IMR-90 (cell line): ENCODE measurements around the gene VCL. TPM values are rescaled to one million over a fixed set of nuclear protein-coding genes. Genes with fewer than 3 reads are reported as not detected.

ENCODE experiments used
- ATAC-seq: fragments of 200-7000 bp; cut with Tn5 transposase; 2 replicates; pipeline ENCODE4 v1.9.1; 2020; ENCODE audit warnings: low read depth, mild to moderate bottlenecking, moderate library complexity
- BruUV-seq: library from RNA; stranded (reverse); fragments of 400-500 nt; replicated peaks from 2 replicates; lab custom pipeline; 2021; lab: Mats Ljungman, UMichigan
- CTCF ChIA-PET: fragments of 300-600 bp; formaldehyde crosslinking; extraction: SDS; loops from one replicate; lab custom pipeline; 2021; ENCODE audit warnings: antibody characterized with exemption; lab: Yijun Ruan, JAX
- POLR2A ChIA-PET: fragments of 300-600 bp; sonication (Branson Sonifier 250); formaldehyde crosslinking; loops from one replicate; lab custom pipeline; 2022; ENCODE audit warnings: antibody characterized with exemption; ENCODE audit not compliant: unreplicated experiment; lab: Charles Lee
- DNase-seq: peaks from one replicate; pipeline ENCODE4 v3.0.0; 2013
- H2AFZ ChIP-seq: replicated peaks from 2 replicates; pipeline ENCODE3; 2013; ENCODE audit warnings: low read length, mild to moderate bottlenecking; ENCODE audit not compliant: poor library complexity
- H2AK5ac ChIP-seq: 2 replicates; pipeline ENCODE4 v1.6.1; 2013; ENCODE audit warnings: low read depth, low read length, inconsistent platforms
- H2AK9ac ChIP-seq: replicated peaks from 2 replicates; pipeline ENCODE3; 2013; ENCODE audit warnings: mild to moderate bottlenecking, low read depth, low read length, moderate library complexity; ENCODE audit not compliant: poor library complexity
- H2BK120ac ChIP-seq: 2 replicates; pipeline ENCODE4 v1.6.1; 2013; ENCODE audit warnings: low read depth, low read length, inconsistent platforms
- H2BK15ac ChIP-seq: 3 replicates; pipeline ENCODE4 v1.6.1; 2013; ENCODE audit warnings: low read depth, low read length, inconsistent platforms
- H2BK20ac ChIP-seq: 2 replicates; pipeline ENCODE4 v1.6.1; 2013; ENCODE audit warnings: low read depth, mild to moderate bottlenecking, inconsistent platforms, low read length, moderate library complexity
- H2BK5ac ChIP-seq: 2 replicates; pipeline ENCODE4 v1.6.1; 2013; ENCODE audit warnings: mild to moderate bottlenecking, low read depth, low read length, inconsistent platforms; ENCODE audit not compliant: poor library complexity, severe bottlenecking
- H3K14ac ChIP-seq: replicated peaks from 2 replicates; pipeline ENCODE4 v1.6.1; 2013; ENCODE audit warnings: low read depth, low read length, inconsistent platforms
- H3K18ac ChIP-seq: 2 replicates; pipeline ENCODE4 v1.6.1; 2013; ENCODE audit warnings: low read depth, low read length, control low read depth
- H3K23ac ChIP-seq: 2 replicates; pipeline ENCODE4 v1.6.1; 2013; ENCODE audit warnings: low read depth, low read length, inconsistent platforms
- H3K27ac ChIP-seq: 2 replicates; pipeline ENCODE4 v1.5.1; 2013; ENCODE audit warnings: mild to moderate bottlenecking, control low read depth, low read length; ENCODE audit not compliant: insufficient read depth
- H3K27me3 ChIP-seq: 2 replicates; pipeline ENCODE4 v1.6.1; 2013; ENCODE audit warnings: low read length; ENCODE audit not compliant: control insufficient read depth, insufficient read depth
- H3K36me3 ChIP-seq: 2 replicates; pipeline ENCODE4 v1.6.1; 2013; ENCODE audit warnings: low read length, mixed read lengths; ENCODE audit not compliant: control insufficient read depth, insufficient read depth
- H3K4ac ChIP-seq: 2 replicates; pipeline ENCODE4 v1.6.1; 2013; ENCODE audit warnings: low read depth, low read length, inconsistent platforms
- H3K4me1 ChIP-seq: 2 replicates; pipeline ENCODE4 v1.6.1; 2013; ENCODE audit warnings: low read length, mixed read lengths; ENCODE audit not compliant: control insufficient read depth, insufficient read depth
- H3K4me2 ChIP-seq: 2 replicates; pipeline ENCODE4 v1.6.1; 2013; ENCODE audit warnings: low read depth, mild to moderate bottlenecking, control low read depth, low read length, moderate library complexity
- H3K4me3 ChIP-seq: 2 replicates; pipeline ENCODE4 v1.5.1; 2013; ENCODE audit warnings: low read depth, mild to moderate bottlenecking, control low read depth, low read length, moderate library complexity; ENCODE audit not compliant: insufficient read depth
- H3K56ac ChIP-seq: 2 replicates; pipeline ENCODE4 v1.6.1; 2013; ENCODE audit warnings: low read length, inconsistent platforms; ENCODE audit not compliant: insufficient read depth; ENCODE audit errors: extremely low read depth
- H3K79me1 ChIP-seq, 2 experiments: 2 replicates each; pipeline ENCODE4 v1.6.1; 2013; ENCODE audit warnings: low read length in 2 of 2, inconsistent platforms in 1 of 2, low read depth in 1 of 2
- H3K9ac ChIP-seq: 2 replicates; pipeline ENCODE4 v1.6.1; 2013; ENCODE audit warnings: low read depth, low read length, control low read depth
- H3K9me1 ChIP-seq: 2 replicates; pipeline ENCODE4 v1.6.1; 2013; ENCODE audit warnings: low read length, inconsistent platforms; ENCODE audit not compliant: insufficient read depth
- H3K9me3 ChIP-seq: 2 replicates; pipeline ENCODE4 v1.6.1; 2013; ENCODE audit warnings: low read length; ENCODE audit not compliant: control insufficient read depth, insufficient read depth
- H4K20me1 ChIP-seq: 2 replicates; pipeline ENCODE4 v1.6.1; 2013; ENCODE audit warnings: low read length, inconsistent platforms; ENCODE audit not compliant: insufficient read depth
- H4K5ac ChIP-seq: 2 replicates; pipeline ENCODE4 v1.6.1; 2013; ENCODE audit warnings: mild to moderate bottlenecking, low read depth, low read length, control low read depth
- H4K8ac ChIP-seq, 2 experiments: 2 replicates each; pipeline ENCODE4 v1.6.1; 2013; ENCODE audit warnings: low read depth in 2 of 2, low read length in 2 of 2, control low read depth in 1 of 2, inconsistent platforms in 1 of 2
- H4K91ac ChIP-seq: 2 replicates; pipeline ENCODE4 v1.6.1; 2013; ENCODE audit warnings: low read depth, low read length, inconsistent platforms; ENCODE audit not compliant: insufficient read depth
- CEBPB ChIP-seq: IDR thresholded peaks from 2 replicates; pipeline ENCODE4 v1.6.1; 2012; ENCODE audit warnings: low read depth, low read length, improper control_type of control experiment
- CHD1 ChIP-seq: IDR thresholded peaks from 2 replicates; pipeline ENCODE4 v1.6.1; 2012; ENCODE audit warnings: low read depth, low read length, improper control_type of control experiment
- MAFK ChIP-seq: IDR thresholded peaks from 2 replicates; pipeline ENCODE4 v1.6.1; 2012; ENCODE audit warnings: low read depth, low read length, improper control_type of control experiment
- MXI1 ChIP-seq: IDR thresholded peaks from 2 replicates; pipeline ENCODE4 v1.6.1; 2012; ENCODE audit warnings: low read depth, mild to moderate bottlenecking, low read length, moderate library complexity, borderline replicate concordance
- RCOR1 ChIP-seq: IDR thresholded peaks from 2 replicates; pipeline ENCODE4 v1.6.1; 2012; ENCODE audit warnings: mild to moderate bottlenecking, low read length, improper control_type of control experiment; ENCODE audit not compliant: insufficient replicate concordance
- SMC3 ChIP-seq: fragments of 150-350 bp; IDR thresholded peaks from 2 replicates; pipeline ENCODE4 v1.6.1; 2016; ENCODE audit warnings: low read depth, mild to moderate bottlenecking, antibody characterized with exemption, low read length, moderate library complexity
- WGBS, 2 experiments: methylation state at CpG; one replicate each; pipeline versions ENCODE4 v1.1.5 to v1.1.7; 2013; ENCODE audit warnings: missing lambda C conversion rate in 2 of 2; ENCODE audit not compliant: insufficient read length in 1 of 2; ENCODE audit errors: extremely low coverage in 2 of 2; 5-methylcytosine and 5-hydroxymethylcytosine counted together
- dilution Hi-C: fragments of 300-500 bp; cut with HindIII; formaldehyde crosslinking; loops from one replicate; pipeline ENCODE4 v1.14.3; 2018; ENCODE audit warnings: low sequenced_read_pairs; ENCODE audit not compliant: unreplicated experiment
- in situ Hi-C: fragments of 300-500 bp; cut with MboI; formaldehyde crosslinking; loops from 3 replicates; pipeline ENCODE4 v1.14.3; 2019; ENCODE audit warnings: low sequenced_read_pairs, inconsistent platforms, mixed read lengths
- intact Hi-C: fragments of 100-400 bp; cut with micrococcal nuclease; formaldehyde crosslinking; loops from 2 replicates; pipeline ENCODE4 v1.10.0; 2022
- polyA plus RNA-seq, 3 experiments: library from polyadenylated mRNA; depleted of rRNA; stranded (reverse); fragments of >200 nt; gene quantifications; 2 replicates each; pipeline ENCODE4 v1.2.3, GENCODE V29; 2012; ENCODE audit warnings: low replicate concordance in 1 of 3
- total RNA-seq: library from RNA; depleted of rRNA; stranded (reverse); fragments of >200 nt; gene quantifications from 2 replicates; pipeline ENCODE4 v1.2.3, GENCODE V29; 2012
- TF ChIP-seq, protein P1 (sequence below): fragments of 150-350 bp; IDR thresholded peaks from 2 replicates; pipeline ENCODE4 v1.6.1; 2017; ENCODE audit warnings: mild to moderate bottlenecking, antibody characterized with exemption, low read length, low read depth
- TF ChIP-seq, protein P2 (sequence below): conservative IDR thresholded peaks from 2 replicates; pipeline ENCODE4 v1.5.1; 2012; ENCODE audit warnings: mild to moderate bottlenecking, low read depth, low read length, improper control_type of control experiment

Gene VCL
- total and polyA plus RNA-seq, 2 of the 4 experiments (the other 2 are of a cell fraction), result 227 to 283 TPM

DNA sequence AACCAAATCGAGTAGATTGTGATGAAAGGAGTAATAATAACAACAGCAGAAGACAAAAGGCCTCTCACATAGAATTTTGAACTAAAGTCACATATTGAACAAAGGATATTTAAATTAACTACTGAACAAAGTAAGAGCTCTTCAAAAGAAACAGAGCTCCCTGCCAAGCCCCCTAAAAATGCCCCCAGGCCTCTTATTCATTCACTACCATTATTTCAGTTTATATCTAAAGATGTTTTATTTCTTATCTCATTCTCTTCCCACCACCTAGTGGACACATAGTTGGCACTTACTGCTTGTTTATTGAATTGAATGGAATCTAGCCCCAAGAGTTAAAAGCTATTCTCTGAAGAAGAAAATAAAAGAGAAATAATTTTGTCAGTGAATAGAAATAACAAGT lies 37.4 kb downstream of the VCL start:
- H3K23ac ChIP-seq, result no peak overlapping the region
- intact Hi-C loops, result loop anchor here (1.0 kb wide), 1 partner anchor 36 kb away; no protein-coding TSS in a partner anchor

More for the DNA sequence above, 37.4 kb downstream of the VCL start:
- Histone ChIP-seq H3K9ac (no peak overlapping the region), H4K20me1 (peaks cover 89% of the 10 kb centered on the region), H2AK9ac (no peak overlapping the region), H3K36me3 (peaks cover 20% of the 10 kb centered on the region), H2BK120ac (no peak overlapping the region), H2BK15ac (no peak overlapping the region), H4K5ac (peak overlapping the region; percentile 12; the same call in 1 of the 2 replicates), H2AK5ac (no peak overlapping the region), H3K9me1 (peaks cover 27% of the 10 kb centered on the region), H3K4me1 (peaks cover 29% of the 10 kb centered on the region), H4K8ac (no peak overlapping the region), H3K27ac (no peak overlapping the region), H2AFZ (no peak overlapping the region), H3K56ac (no peak overlapping the region), H3K27me3 (no peaks in the 10 kb centered on the region), H3K4ac (no peak overlapping the region), H3K79me1 (peaks cover 15 to 66% of the 10 kb centered on the region in 2 experiments; a peak in 3 of 4 replicates), H3K18ac (no peak overlapping the region; the same call in 1 of the 2 replicates), H3K4me2 (peak overlapping the region; percentile 23; the same call in 1 of the 2 replicates), H3K4me3 (no peak overlapping the region), H3K14ac (no peak overlapping the region), H3K9me3 (no peaks in the 10 kb centered on the region), H2BK20ac (no peak overlapping the region), H4K91ac (no peak overlapping the region), H2BK5ac (peak overlapping the region; percentile 76)
- ChIA-PET CTCF (interaction anchor here (0.5 to 1.6 kb wide), 7 partner anchors 13 to 1165 kb away, joined by 3 to 7 read pairs (median 3); no protein-coding TSS in a partner anchor), POLR2A (no interaction called here)
- BruUV-seq, result no TSS peak
- peak; percentile 15 for ATAC-seq
- WGBS, 2 experiments, result no CpG with 5 or more reads among the region's 1 CpG
- in situ Hi-C loops (no loop called here), dilution Hi-C loops (no loop called here)
- TF ChIP-seq SMC3 (0 out of 2 replicates have a peak, but pooled peaks have one; percentile 21), RCOR1 (no peak), CEBPB (no peak), CHD1 (no peak), MXI1 (no peak), MAFK (no peak)
- TF ChIP-seq, protein P1, sequence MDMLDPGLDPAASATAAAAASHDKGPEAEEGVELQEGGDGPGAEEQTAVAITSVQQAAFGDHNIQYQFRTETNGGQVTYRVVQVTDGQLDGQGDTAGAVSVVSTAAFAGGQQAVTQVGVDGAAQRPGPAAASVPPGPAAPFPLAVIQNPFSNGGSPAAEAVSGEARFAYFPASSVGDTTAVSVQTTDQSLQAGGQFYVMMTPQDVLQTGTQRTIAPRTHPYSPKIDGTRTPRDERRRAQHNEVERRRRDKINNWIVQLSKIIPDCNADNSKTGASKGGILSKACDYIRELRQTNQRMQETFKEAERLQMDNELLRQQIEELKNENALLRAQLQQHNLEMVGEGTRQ, result no peak
- TF ChIP-seq, protein P2, sequence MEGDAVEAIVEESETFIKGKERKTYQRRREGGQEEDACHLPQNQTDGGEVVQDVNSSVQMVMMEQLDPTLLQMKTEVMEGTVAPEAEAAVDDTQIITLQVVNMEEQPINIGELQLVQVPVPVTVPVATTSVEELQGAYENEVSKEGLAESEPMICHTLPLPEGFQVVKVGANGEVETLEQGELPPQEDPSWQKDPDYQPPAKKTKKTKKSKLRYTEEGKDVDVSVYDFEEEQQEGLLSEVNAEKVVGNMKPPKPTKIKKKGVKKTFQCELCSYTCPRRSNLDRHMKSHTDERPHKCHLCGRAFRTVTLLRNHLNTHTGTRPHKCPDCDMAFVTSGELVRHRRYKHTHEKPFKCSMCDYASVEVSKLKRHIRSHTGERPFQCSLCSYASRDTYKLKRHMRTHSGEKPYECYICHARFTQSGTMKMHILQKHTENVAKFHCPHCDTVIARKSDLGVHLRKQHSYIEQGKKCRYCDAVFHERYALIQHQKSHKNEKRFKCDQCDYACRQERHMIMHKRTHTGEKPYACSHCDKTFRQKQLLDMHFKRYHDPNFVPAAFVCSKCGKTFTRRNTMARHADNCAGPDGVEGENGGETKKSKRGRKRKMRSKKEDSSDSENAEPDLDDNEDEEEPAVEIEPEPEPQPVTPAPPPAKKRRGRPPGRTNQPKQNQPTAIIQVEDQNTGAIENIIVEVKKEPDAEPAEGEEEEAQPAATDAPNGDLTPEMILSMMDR, result 0 out of 2 replicates have a peak, but pooled peaks have one; percentile 23
- DNase-seq, result peak; percentile 49
